H1 (cell line): ENCODE measurements around the gene PRDM2. TPM values are rescaled to one million over a fixed set of nuclear protein-coding genes. Genes with fewer than 3 reads are reported as not detected.

Experiments used
- ASH2L ChIP-seq: fragments of 200-600, 300-600 bp; sonication (generic); IDR thresholded peaks from one replicate; pipeline ENCODE4 v1.7.1; 2017; ENCODE audit warnings: low read length
- CHD1 ChIP-seq: IDR thresholded peaks from 2 replicates; pipeline ENCODE4 v1.6.1; 2012; ENCODE audit warnings: low read depth, low read length, improper control_type of control experiment
- CHD7 ChIP-seq: fragments of 300-600 bp; sonication (generic); IDR thresholded peaks from 2 replicates; pipeline ENCODE4 v1.7.1; 2012; ENCODE audit warnings: low read length, moderate library complexity, mild to moderate bottlenecking, inconsistent platforms; ENCODE audit not compliant: insufficient replicate concordance
- EP300 ChIP-seq, 2 experiments: IDR thresholded peaks; 1 replicate in 1 of 2; 2 replicates in 1 of 2; pipeline ENCODE4 v1.6.1; 2011 to 2012; ENCODE audit warnings: low read depth in 2 of 2, low read length in 2 of 2, mild to moderate bottlenecking in 2 of 2, borderline replicate concordance in 1 of 2, inconsistent platforms in 1 of 2, moderate library complexity in 1 of 2
- MAFK ChIP-seq: IDR thresholded peaks from 2 replicates; pipeline ENCODE4 v1.6.1; 2012; ENCODE audit warnings: low read depth, mild to moderate bottlenecking, improper control_type of control experiment, low read length
- PHF8 ChIP-seq: fragments of 200-600 bp; sonication (generic); conservative IDR thresholded peaks from 2 replicates; pipeline ENCODE4 v1.7.1; 2012; ENCODE audit warnings: low read depth, mild to moderate bottlenecking, inconsistent platforms, low read length, moderate library complexity
- POU5F1 ChIP-seq: IDR thresholded peaks from 2 replicates; pipeline ENCODE4 v1.6.1; 2011; ENCODE audit warnings: low read depth, mild to moderate bottlenecking, low read length, moderate library complexity
- RXRA ChIP-seq: IDR thresholded peaks from 2 replicates; pipeline ENCODE4 v1.6.1; 2011; ENCODE audit warnings: low read depth, mild to moderate bottlenecking, low read length, moderate library complexity; ENCODE audit not compliant: insufficient read depth
- SIRT6 ChIP-seq: IDR thresholded peaks from one replicate; pipeline ENCODE4 v1.7.1; 2012; ENCODE audit warnings: low read length, inconsistent platforms
- SP1 ChIP-seq: IDR thresholded peaks from 2 replicates; pipeline ENCODE4 v1.6.1; 2011; ENCODE audit warnings: low read depth, low read length
- SUZ12 ChIP-seq: fragments of 200-600 bp; sonication (generic); IDR thresholded peaks from 2 replicates; pipeline ENCODE4 v1.6.1; 2012; ENCODE audit warnings: mild to moderate bottlenecking, inconsistent platforms, low read length, moderate library complexity, mixed read lengths
- TAF1 ChIP-seq: IDR thresholded peaks from 2 replicates; pipeline ENCODE4 v1.6.1; 2011; ENCODE audit warnings: mild to moderate bottlenecking, low read depth, low read length
- ZNF274 ChIP-seq: IDR thresholded peaks from 2 replicates; pipeline ENCODE4 v1.7.0; 2012; ENCODE audit warnings: low read length, borderline replicate concordance; ENCODE audit errors: extremely low read depth
- polyA plus RNA-seq, 7 experiments: library from polyadenylated mRNA; depleted of rRNA in 3 of 7; stranded (reverse) in 5 of 7; unstranded in 2 of 7; fragments of >200 nt in 5 of 7; fragments of 200-250 nt in 2 of 7; gene quantifications; 1 replicate in 5 of 7; 2 replicates in 1 of 7; 4 replicates in 1 of 7; pipeline versions ENCODE4 v1.2.1 to v1.2.3, GENCODE V29; 2011 to 2013; ENCODE audit warnings: missing spikeins in 2 of 7, mixed read lengths in 2 of 7
- total RNA-seq: library from RNA; stranded (reverse); fragmentation: NEBNext Ultra II Directional; extraction: Animal tissue kit (Norgen Biotek cat#: 25700); gene quantifications from 2 replicates; pipeline ENCODE4 v1.2.1, GENCODE V29; 2021

PRDM2 gene
- total and polyA plus RNA-seq, 2 of the 8 experiments (the other 6 are each of a cell fraction or from before 2014, with no cell fraction given), result 5.8 to 21.2 TPM

- no peak for TF ChIP-seq CHD7
- TF ChIP-seq CHD1, result no peak
- no peak for TF ChIP-seq PHF8
- TF ChIP-seq TAF1, result no peak
- TF ChIP-seq ASH2L, result no peak
- no peak for TF ChIP-seq MAFK
- TF ChIP-seq RXRA, result no peak
- no peak for TF ChIP-seq SP1
- no peak for TF ChIP-seq SUZ12
- no peak for TF ChIP-seq SIRT6
- no peak for TF ChIP-seq POU5F1
- no peak for TF ChIP-seq ZNF274
- no peak for TF ChIP-seq EP300 (IDR thresholded peaks at IDR 0.05; ENCODE audit: borderline replicate concordance in 1 of 2, low read depth in 2 of 2, low read length in 2 of 2)
Measured at GRCh38 chr1:13746342-13746741, 46.4 kb downstream of the PRDM2 start (continued).
